CD4-positive, alpha-beta T cell (primary cell): ENCODE measurements around the gene RPL4. TPM values are rescaled to one million over a fixed set of nuclear protein-coding genes. Genes with fewer than 3 reads are reported as not detected.
"Not testable (repeated sequence)": the region's sequence is repeated elsewhere in the genome, so short reads cannot be mapped to it uniquely, and the experiment has no call there.

Experiments used
- ATAC-seq: fragments of 200-7000 bp; cut with Tn5 transposase; one replicate; pipeline ENCODE4 v1.10.0; 2022; ENCODE audit warnings: mild to moderate bottlenecking; ENCODE audit not compliant: poor library complexity
- CTCF ChIA-PET: fragments of 350-600 bp; sonication (Branson Sonifier 250); formaldehyde crosslinking; loops from one replicate; lab custom pipeline; 2021; ENCODE audit warnings: antibody characterized with exemption, inconsistent platforms; lab: Charles Lee
- POLR2A ChIA-PET: fragments of 350-600 bp; sonication (Branson Sonifier 250); formaldehyde crosslinking; loops from one replicate; lab custom pipeline; 2021; ENCODE audit warnings: antibody characterized with exemption, inconsistent platforms; lab: Charles Lee
- DNase-seq, 14 experiments: peaks; one replicate each; pipeline ENCODE4 v3.0.0-alpha.2; 2013 to 2020; ENCODE audit warnings: mixed read lengths in 2 of 14
- H3K27ac ChIP-seq, 2 donors: one replicate each; pipeline versions ENCODE4 v1.5.1 to v1.7.0; 2013; ENCODE audit warnings: low read length in 2 of 2, low read depth in 1 of 2, mild to moderate bottlenecking in 1 of 2
- H3K27me3 ChIP-seq, 2 experiments: 1 replicate in 1 of 2; 2 replicates in 1 of 2; pipeline versions ENCODE4 v1.6.1 to v1.7.0; 2013; ENCODE audit warnings: low read length in 2 of 2, control low read depth in 1 of 2, mild to moderate bottlenecking in 1 of 2, moderate library complexity in 1 of 2; ENCODE audit not compliant: insufficient read depth in 2 of 2, control insufficient read depth in 1 of 2
- H3K36me3 ChIP-seq: one replicate; pipeline ENCODE4 v1.6.1; 2013; ENCODE audit warnings: low read length, control low read depth; ENCODE audit not compliant: insufficient read depth
- H3K4me1 ChIP-seq: one replicate; pipeline ENCODE4 v1.6.1; 2013; ENCODE audit warnings: low read length, control low read depth; ENCODE audit not compliant: insufficient read depth
- H3K4me3 ChIP-seq: one replicate; pipeline ENCODE4 v1.5.1; 2013; ENCODE audit warnings: mild to moderate bottlenecking, low read length, moderate library complexity
- H3K9me3 ChIP-seq, 2 experiments: 1 replicate in 1 of 2; 2 replicates in 1 of 2; pipeline versions ENCODE4 v1.6.1 to v1.7.0; 2013; ENCODE audit warnings: low read length in 2 of 2, mild to moderate bottlenecking in 2 of 2, control low read depth in 1 of 2, moderate library complexity in 1 of 2; ENCODE audit not compliant: control insufficient read depth in 1 of 2, insufficient read depth in 1 of 2
- H3K27ac Mint-ChIP-seq: one replicate; pipeline ENCODE4 v1.8.0; 2020; ENCODE audit warnings: mixed read lengths
- H3K27me3 Mint-ChIP-seq: one replicate; pipeline ENCODE4 v1.8.0; 2021; ENCODE audit warnings: mixed read lengths
- H3K36me3 Mint-ChIP-seq: one replicate; pipeline ENCODE4 v1.8.0; 2021; ENCODE audit warnings: low read depth, mixed read lengths
- H3K4me1 Mint-ChIP-seq: one replicate; pipeline ENCODE4 v1.8.0; 2021; ENCODE audit warnings: low read depth, mixed read lengths
- H3K4me3 Mint-ChIP-seq: one replicate; pipeline ENCODE4 v1.8.0; 2020; ENCODE audit warnings: mild to moderate bottlenecking, mixed read lengths
- H3K9me3 Mint-ChIP-seq: one replicate; pipeline ENCODE4 v1.8.0; 2020; ENCODE audit warnings: mixed read lengths
- intact Hi-C, 2 experiments: fragments of 100-400 bp; cut with DNase I in 1 of 2; cut with micrococcal nuclease in 1 of 2; formaldehyde crosslinking; loops; one replicate each; pipeline versions ENCODE4 v1.15.1 to v1.9.0; 2023 to 2025; cut with DNase I, micrococcal nuclease
- total RNA-seq, 174 experiments: library from RNA in 2 of 174; stranded (reverse) in 2 of 174; gene quantifications; one replicate each; pipeline ENCODE4 v1.2.3 and lab custom pipeline; 2021 to 2026
- TF ChIP-seq, protein P1 (sequence below): fragments of 200-600 bp; IDR thresholded peaks from one replicate; pipeline ENCODE4 v1.8.0; 2022; ENCODE audit warnings: antibody characterized with exemption, mild to moderate bottlenecking

Gene RPL4
- total RNA-seq, 2 experiments from 2014 or later, result 4,558 to 4,627 TPM

DNA sequence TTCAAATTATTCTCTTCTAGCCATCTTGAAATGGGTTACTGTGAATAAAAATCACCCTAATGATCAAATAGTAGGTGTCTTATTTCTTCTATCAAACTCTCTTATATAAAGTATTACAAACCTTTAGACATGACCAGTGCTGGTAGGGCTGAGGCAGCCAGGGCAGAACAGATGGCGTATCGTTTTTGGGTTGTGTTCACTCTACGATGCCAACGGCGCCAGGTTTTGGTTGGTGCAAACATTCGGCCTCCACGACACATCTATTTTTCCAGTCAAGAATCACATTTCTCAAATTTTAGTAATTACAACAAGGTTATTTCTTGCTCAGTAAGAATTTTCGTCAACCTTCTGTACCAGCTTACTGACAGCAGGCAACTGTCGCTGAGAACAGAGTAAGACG lies 2.2 kb downstream of the RPL4 start:
- H3K27me3 Mint-ChIP-seq, result no peaks in the 10 kb centered on the region
- no peaks in the 10 kb centered on the region for H3K9me3 Mint-ChIP-seq
- Histone ChIP-seq H3K4me1 (peaks cover 35% of the 10 kb centered on the region), H3K9me3 (no peaks in the 10 kb centered on the region), H3K36me3 (peaks cover 58% of the 10 kb centered on the region), H3K27me3 (no peaks in the 10 kb centered on the region), H3K4me3 (peak overlapping the region; percentile 95), H3K27ac (peak overlapping the region in 1 of 2 donors; percentile 23)
- peak overlapping the region; percentile 93 for H3K27ac Mint-ChIP-seq
- ChIA-PET POLR2A (no interaction called here), CTCF (interaction anchor here (2.0 kb wide), 1 partner anchor 116 kb away, joined by 7 read pairs; no protein-coding TSS in a partner anchor)
- peak overlapping the region; percentile 100 for H3K4me3 Mint-ChIP-seq
- DNase-seq (no peak), ATAC-seq (no peak)
- TF ChIP-seq, protein P1, sequence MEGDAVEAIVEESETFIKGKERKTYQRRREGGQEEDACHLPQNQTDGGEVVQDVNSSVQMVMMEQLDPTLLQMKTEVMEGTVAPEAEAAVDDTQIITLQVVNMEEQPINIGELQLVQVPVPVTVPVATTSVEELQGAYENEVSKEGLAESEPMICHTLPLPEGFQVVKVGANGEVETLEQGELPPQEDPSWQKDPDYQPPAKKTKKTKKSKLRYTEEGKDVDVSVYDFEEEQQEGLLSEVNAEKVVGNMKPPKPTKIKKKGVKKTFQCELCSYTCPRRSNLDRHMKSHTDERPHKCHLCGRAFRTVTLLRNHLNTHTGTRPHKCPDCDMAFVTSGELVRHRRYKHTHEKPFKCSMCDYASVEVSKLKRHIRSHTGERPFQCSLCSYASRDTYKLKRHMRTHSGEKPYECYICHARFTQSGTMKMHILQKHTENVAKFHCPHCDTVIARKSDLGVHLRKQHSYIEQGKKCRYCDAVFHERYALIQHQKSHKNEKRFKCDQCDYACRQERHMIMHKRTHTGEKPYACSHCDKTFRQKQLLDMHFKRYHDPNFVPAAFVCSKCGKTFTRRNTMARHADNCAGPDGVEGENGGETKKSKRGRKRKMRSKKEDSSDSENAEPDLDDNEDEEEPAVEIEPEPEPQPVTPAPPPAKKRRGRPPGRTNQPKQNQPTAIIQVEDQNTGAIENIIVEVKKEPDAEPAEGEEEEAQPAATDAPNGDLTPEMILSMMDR, result no peak
- peaks cover 79% of the 10 kb centered on the region for H3K36me3 Mint-ChIP-seq
- peaks cover 69% of the 10 kb centered on the region for H3K4me1 Mint-ChIP-seq
- intact Hi-C loops, result loop anchor here in 1 of 2 experiments (5.0 to 10.0 kb wide), 5 partner anchors 202 to 1725 kb away; partner anchors contain the start of genes CLN6 and SMAD6

DNA sequence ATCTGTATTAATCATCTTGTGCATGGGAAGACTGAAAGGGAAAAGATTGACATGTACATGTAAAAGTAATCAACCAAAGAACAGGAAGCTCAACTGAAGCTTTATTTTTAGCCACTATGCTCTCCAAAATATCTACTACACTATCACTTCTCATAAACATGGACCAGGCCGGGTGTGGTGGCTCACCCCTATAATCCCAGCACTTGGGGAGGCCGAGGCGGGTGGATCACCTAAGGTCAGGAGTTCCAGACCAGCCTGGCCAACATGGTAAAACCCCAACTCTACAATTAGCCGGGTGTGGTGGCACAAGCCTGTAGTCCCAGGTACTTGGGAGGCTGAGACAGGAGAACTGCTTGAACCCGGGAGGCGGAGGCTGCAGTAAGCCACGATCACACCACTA lies 4.3 kb downstream of the RPL4 start:
- peaks cover 47% of the 10 kb centered on the region for H3K4me1 ChIP-seq
- H3K4me3 ChIP-seq, H3K27ac ChIP-seq, DNase-seq, H3K27me3 ChIP-seq, H3K9me3 Mint-ChIP-seq, H3K27me3 Mint-ChIP-seq, H3K9me3 ChIP-seq, ATAC-seq: not testable (repeated sequence)
- ChIA-PET CTCF (interaction anchor here (0.5 to 4.4 kb wide), 2 partner anchors 9 to 113 kb away, joined by 3 to 107 read pairs; partner anchors contain the start of gene MAP2K1), POLR2A (interaction anchor here (4.6 kb wide), 1 partner anchor 113 kb away, joined by 94 read pairs; the partner anchor contains the start of gene MAP2K1)
- peaks cover 87% of the 10 kb centered on the region for H3K36me3 Mint-ChIP-seq
- peaks cover 65% of the 10 kb centered on the region for H3K36me3 ChIP-seq
- peak overlapping the region; percentile 66 for H3K4me3 Mint-ChIP-seq
- intact Hi-C loops, result loop anchor here in 1 of 2 experiments (5.0 to 10.0 kb wide), 5 partner anchors 204 to 1727 kb away; partner anchors contain the start of genes CLN6 and SMAD6
- peak overlapping the region; percentile 99 for H3K27ac Mint-ChIP-seq
- peaks cover 79% of the 10 kb centered on the region for H3K4me1 Mint-ChIP-seq

DNA sequence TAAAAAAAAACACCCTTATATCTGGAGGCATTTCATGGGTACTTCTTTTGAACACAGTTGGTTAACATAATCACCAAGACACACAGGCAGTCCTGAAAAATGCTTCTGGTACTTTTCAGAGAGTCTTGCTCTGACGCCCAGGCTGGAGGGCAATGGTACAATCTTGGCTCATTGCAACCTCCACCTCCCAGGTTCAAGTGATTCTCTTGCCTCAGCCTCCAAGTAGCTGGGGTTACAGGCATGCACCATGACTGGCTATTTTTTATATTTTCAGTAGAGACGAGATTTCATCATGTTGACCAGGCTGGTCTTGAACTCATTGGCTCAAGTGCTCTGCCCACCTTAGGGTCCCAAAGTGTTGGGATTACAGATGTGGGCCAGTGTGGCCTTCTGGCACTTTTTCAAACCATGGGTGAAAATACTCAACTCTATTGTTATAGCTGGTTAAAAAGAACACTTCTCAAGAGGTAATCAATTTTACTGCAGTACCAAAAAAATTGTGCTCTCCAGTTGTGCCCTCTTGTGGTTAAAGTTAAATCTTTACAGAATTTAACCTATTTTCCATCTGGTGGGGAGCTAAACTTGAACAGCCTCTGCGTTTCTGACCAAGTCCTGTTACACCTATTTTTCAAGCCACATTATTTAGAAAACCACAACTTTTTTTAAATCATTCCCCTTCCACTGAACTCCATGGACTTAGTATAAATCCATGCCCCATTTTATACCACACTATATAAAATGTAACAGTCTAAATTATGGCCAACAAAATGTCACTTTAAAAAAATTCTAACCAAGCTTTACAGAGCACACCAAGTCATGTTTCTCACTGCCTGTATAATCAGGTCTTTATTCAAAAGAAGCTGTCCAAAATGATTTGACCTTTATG lies 5.9 kb downstream of the RPL4 start:
- peak in 3 of 14 experiments; percentile 65 to 69 (median 68) for DNase-seq
- H3K4me3 Mint-ChIP-seq, result peak overlapping the region; percentile 99
- intact Hi-C loops, result loop anchor here (1.0 to 5.0 kb wide), 3 partner anchors 142 to 251 kb away; partner anchors contain the start of genes MEGF11 (in 1 of the 2) and TIPIN (in 1 of the 2)

More for the DNA sequence above, 5.9 kb downstream of the RPL4 start:
- H3K9me3 ChIP-seq, result no peaks in the 10 kb centered on the region
- Mint-ChIP-seq H3K9me3 (no peaks in the 10 kb centered on the region), H3K36me3 (peaks cover 83% of the 10 kb centered on the region), H3K4me1 (peaks cover 75% of the 10 kb centered on the region), H3K27me3 (no peaks in the 10 kb centered on the region), H3K27ac (peak overlapping the region; percentile 99)
- peaks cover 82% of the 10 kb centered on the region for H3K36me3 ChIP-seq
- TF ChIP-seq, protein P1, result peak; percentile 41
- ATAC-seq, result no peak
- ChIA-PET CTCF (interaction anchor here (0.6 to 4.4 kb wide), 22 partner anchors 9 to 968 kb away, joined by 3 to 107 read pairs (median 6); partner anchors contain the start of genes DIS3L, HACD3, INTS14 and MAP2K1), POLR2A (interaction anchor here (0.7 to 4.6 kb wide), 16 partner anchors 11 to 1194 kb away, joined by 3 to 94 read pairs (median 4); partner anchors contain the start of genes INTS14, MAP2K1, RAB11A and RNU5B-1)
- H3K4me3 ChIP-seq, result no peak overlapping the region
- peak overlapping the region; percentile 8 to 93 for H3K27ac ChIP-seq
- no peaks in the 10 kb centered on the region for H3K27me3 ChIP-seq
- peaks cover 43% of the 10 kb centered on the region for H3K4me1 ChIP-seq
